ENCODE results near the gene TRAF3IP1.
"Not testable (repeated sequence)": the region's sequence is repeated elsewhere in the genome, so short reads cannot be mapped to it uniquely, and the experiment has no call there.

Gene TRAF3IP1

GRCh38 chr2:238433300-238433915 is 113.1 kb downstream of the TRAF3IP1 start:
- no peak for FAIRE-seq

- FAIRE-seq: no peak
These were observed 113.9 kb downstream of the TRAF3IP1 start for GRCh38 chr2:238433941-238434845.

- FAIRE-seq: no peak
These were observed 114.8 kb downstream of the TRAF3IP1 start for GRCh38 chr2:238434846-238435751.

- FAIRE-seq: no peak
These were observed 115.4 kb downstream of the TRAF3IP1 start for GRCh38 chr2:238435752-238436096.

- no peak for FAIRE-seq
These were observed 118.8 kb downstream of the TRAF3IP1 start for GRCh38 chr2:238438856-238439849.

- no peak for FAIRE-seq
These were observed 119.6 kb downstream of the TRAF3IP1 start for GRCh38 chr2:238439917-238440316.

- FAIRE-seq: no peak
These were observed 120.0 kb downstream of the TRAF3IP1 start for GRCh38 chr2:238440331-238440730.

- no peak for FAIRE-seq
These were observed 120.4 kb downstream of the TRAF3IP1 start for GRCh38 chr2:238440767-238441166.

GRCh38 chr2:238441262-238442114 is 121.2 kb downstream of the TRAF3IP1 start:
- no peak for FAIRE-seq

GRCh38 chr2:238442257-238442656 is 121.9 kb downstream of the TRAF3IP1 start:
- not testable (repeated sequence) for FAIRE-seq

GRCh38 chr2:238444242-238444641 is 123.9 kb downstream of the TRAF3IP1 start:
- no peak for FAIRE-seq

- no peak for FAIRE-seq
These were observed 125.3 kb downstream of the TRAF3IP1 start for GRCh38 chr2:238445409-238446190.

- no peak for FAIRE-seq
These were observed 126.1 kb downstream of the TRAF3IP1 start for GRCh38 chr2:238446371-238446770.

- FAIRE-seq: no peak
These were observed 128.0 kb downstream of the TRAF3IP1 start for GRCh38 chr2:238448031-238448955.

GRCh38 chr2:238449241-238449640 is 128.9 kb downstream of the TRAF3IP1 start:
- no peak for FAIRE-seq

- no peak for FAIRE-seq
These were observed 129.6 kb downstream of the TRAF3IP1 start for GRCh38 chr2:238449909-238450417.

- no peak for FAIRE-seq
These were observed 130.1 kb downstream of the TRAF3IP1 start for GRCh38 chr2:238450440-238450861.
